Neural progenitor cell (in vitro differentiated cells): Measurements from ENCODE around the gene ARHGAP45. TPM values are rescaled to one million over a fixed set of nuclear protein-coding genes. Genes with fewer than 3 reads are reported as not detected.

ENCODE experiments used
- DNase-seq: peaks from one replicate; pipeline ENCODE4 v3.0.0-alpha.2; 2016; ENCODE audit warnings: low spot score
- H2AFZ ChIP-seq: fragments of 200-600 bp; sonication (generic); replicated peaks from 2 replicates; pipeline ENCODE4 v1.6.1; 2016; ENCODE audit warnings: antibody characterized with exemption
- H3F3A ChIP-seq: fragments of 200-600 bp; sonication (generic); 2 replicates; pipeline ENCODE4 v1.6.1; 2016; ENCODE audit warnings: antibody characterized with exemption, low read depth
- H3K27ac ChIP-seq: fragments of 200-600 bp; sonication (generic); 2 replicates; pipeline ENCODE4 v1.5.1; 2016; ENCODE audit warnings: mild to moderate bottlenecking
- H3K27me3 ChIP-seq: fragments of 200-600 bp; sonication (generic); 2 replicates; pipeline ENCODE4 v1.6.1; 2016; ENCODE audit warnings: mild to moderate bottlenecking, moderate library complexity
- H3K36me3 ChIP-seq: fragments of 200-600 bp; sonication (generic); 2 replicates; pipeline ENCODE4 v1.5.1; 2016
- H3K4me1 ChIP-seq: fragments of 200-600 bp; sonication (generic); 2 replicates; pipeline ENCODE4 v1.6.1; 2016; ENCODE audit warnings: mixed run types
- H3K4me2 ChIP-seq: fragments of 200-600 bp; sonication (generic); 2 replicates; pipeline ENCODE4 v1.6.1; 2016
- H3K4me3 ChIP-seq: fragments of 200-600 bp; sonication (generic); 2 replicates; pipeline ENCODE4 v1.5.1; 2016
- H3K79me2 ChIP-seq: fragments of 200-600 bp; sonication (generic); 2 replicates; pipeline ENCODE4 v1.6.1; 2016; ENCODE audit warnings: low read depth
- H3K9ac ChIP-seq: fragments of 200-600 bp; sonication (generic); 2 replicates; pipeline ENCODE4 v1.6.1; 2016
- H3K9me3 ChIP-seq: fragments of 200-600 bp; sonication (generic); 2 replicates; pipeline ENCODE4 v1.5.1; 2016; ENCODE audit warnings: low read depth
- H4K20me1 ChIP-seq: fragments of 200-600 bp; sonication (generic); 2 replicates; pipeline ENCODE4 v1.6.1; 2016; ENCODE audit warnings: low read depth
- H3K27ac Mint-ChIP-seq: 3 replicates; pipeline ENCODE4 v1.8.0; 2021; ENCODE audit warnings: mixed read lengths
- H3K27me3 Mint-ChIP-seq: 2 replicates; pipeline ENCODE4 v1.8.0; 2022; ENCODE audit warnings: low read depth, mild to moderate bottlenecking, inconsistent platforms, moderate library complexity, mixed read lengths; ENCODE audit not compliant: insufficient read depth
- H3K36me3 Mint-ChIP-seq: 3 replicates; pipeline ENCODE4 v1.8.0; 2021; ENCODE audit warnings: mixed read lengths
- H3K4me1 Mint-ChIP-seq: 3 replicates; pipeline ENCODE4 v1.8.0; 2021; ENCODE audit warnings: mixed read lengths
- H3K4me3 Mint-ChIP-seq: 3 replicates; pipeline ENCODE4 v1.8.0; 2021; ENCODE audit warnings: mild to moderate bottlenecking, moderate library complexity, mixed read lengths
- H3K9me3 Mint-ChIP-seq: 3 replicates; pipeline ENCODE4 v1.8.0; 2020; ENCODE audit warnings: mixed read lengths
- CTCF ChIP-seq: fragments of 200-600 bp; sonication (generic); IDR thresholded peaks from 2 replicates; pipeline ENCODE4 v1.5.1; 2017; ENCODE audit warnings: antibody characterized with exemption, mild to moderate bottlenecking
- EZH2 ChIP-seq: fragments of 200-600 bp; sonication (generic); IDR thresholded peaks from 2 replicates; pipeline ENCODE4 v1.6.1; 2017; ENCODE audit warnings: antibody characterized with exemption, mild to moderate bottlenecking, moderate library complexity
- EZH2phosphoT487 ChIP-seq: fragments of 200-600 bp; sonication (generic); IDR thresholded peaks from 2 replicates; pipeline ENCODE4 v1.6.1; 2017; ENCODE audit warnings: antibody characterized with exemption
- total RNA-seq: library from RNA; depleted of rRNA; stranded (reverse); fragments of >200 nt; gene quantifications from 2 replicates; pipeline ENCODE4 v1.2.3, GENCODE V29; 2015; ENCODE audit warnings: low replicate concordance

Gene ARHGAP45
- total RNA-seq, 1 donor from 2014 or later: 9.6 TPM

- H3K36me3 ChIP-seq: no peaks in the 10 kb centered on the region
- peaks cover 15% of the 10 kb centered on the region for H4K20me1 ChIP-seq
- H3K9me3 ChIP-seq: no peaks in the 10 kb centered on the region
- Mint-ChIP-seq H3K27ac (no peak overlapping the region), H3K9me3 (no peaks in the 10 kb centered on the region), H3K27me3 (peaks cover 7% of the 10 kb centered on the region), H3K36me3 (no peaks in the 10 kb centered on the region), H3K4me3 (no peak overlapping the region), H3K4me1 (peaks cover 17% of the 10 kb centered on the region)
- H3K79me2 ChIP-seq: no peaks in the 10 kb centered on the region
- H3K27me3 ChIP-seq: no peaks in the 10 kb centered on the region
- no peak for TF ChIP-seq EZH2
- TF ChIP-seq CTCF: no peak
- TF ChIP-seq EZH2phosphoT487: no peak
- no peak overlapping the region for H3K27ac ChIP-seq
- DNase-seq: peak; percentile 60
- H3K4me3 ChIP-seq: no peak overlapping the region
- no peak overlapping the region for H2AFZ ChIP-seq
- H3K9ac ChIP-seq: no peak overlapping the region
- peaks cover 10% of the 10 kb centered on the region for H3F3A ChIP-seq
- peaks cover 4% of the 10 kb centered on the region for H3K4me1 ChIP-seq
- no peak overlapping the region for H3K4me2 ChIP-seq
These were observed 21.7 kb upstream of the ARHGAP45 start for GRCh38 chr19:1045247-1045603.

- H3F3A ChIP-seq: peaks cover 7% of the 10 kb centered on the region
- Mint-ChIP-seq H3K27ac (no peak overlapping the region), H3K4me3 (peak overlapping the region; percentile 38), H3K27me3 (peaks cover 4% of the 10 kb centered on the region), H3K9me3 (no peaks in the 10 kb centered on the region), H3K36me3 (no peaks in the 10 kb centered on the region), H3K4me1 (peaks cover 9% of the 10 kb centered on the region)
- H2AFZ ChIP-seq: no peak overlapping the region
- peaks cover 3% of the 10 kb centered on the region for H3K4me1 ChIP-seq
- no peak overlapping the region for H3K27ac ChIP-seq
- H4K20me1 ChIP-seq: peaks cover 8% of the 10 kb centered on the region
- H3K27me3 ChIP-seq: no peaks in the 10 kb centered on the region
- H3K4me3 ChIP-seq: no peak overlapping the region
- no peaks in the 10 kb centered on the region for H3K9me3 ChIP-seq
- no peaks in the 10 kb centered on the region for H3K79me2 ChIP-seq
- H3K4me2 ChIP-seq: no peak overlapping the region
- H3K9ac ChIP-seq: no peak overlapping the region
- no peak for DNase-seq
- H3K36me3 ChIP-seq: no peaks in the 10 kb centered on the region
- TF ChIP-seq EZH2: no peak
- TF ChIP-seq EZH2phosphoT487: no peak
- no peak for TF ChIP-seq CTCF
These were observed 20.8 kb upstream of the ARHGAP45 start for GRCh38 chr19:1046117-1046626.

- no peak overlapping the region for H3K4me3 ChIP-seq
- H3K4me1 Mint-ChIP-seq: peaks cover 10% of the 10 kb centered on the region
- H3K27ac ChIP-seq: no peak overlapping the region
- no peaks in the 10 kb centered on the region for H3K9me3 Mint-ChIP-seq
- peaks cover 3% of the 10 kb centered on the region for H4K20me1 ChIP-seq
- TF ChIP-seq EZH2: no peak
- no peak for TF ChIP-seq EZH2phosphoT487
- TF ChIP-seq CTCF: no peak
- H3K36me3 Mint-ChIP-seq: no peaks in the 10 kb centered on the region
- H3K9me3 ChIP-seq: no peaks in the 10 kb centered on the region
- DNase-seq: no peak
- no peak overlapping the region for H3K4me2 ChIP-seq
- H3K79me2 ChIP-seq: no peaks in the 10 kb centered on the region
- H3K9ac ChIP-seq: no peak overlapping the region
- H3K27me3 Mint-ChIP-seq: peaks cover 7% of the 10 kb centered on the region
- no peaks in the 10 kb centered on the region for H3K27me3 ChIP-seq
- no peaks in the 10 kb centered on the region for H3K4me1 ChIP-seq
- no peak overlapping the region for H3K4me3 Mint-ChIP-seq
- peaks cover 8% of the 10 kb centered on the region for H3F3A ChIP-seq
- H2AFZ ChIP-seq: no peak overlapping the region
- no peaks in the 10 kb centered on the region for H3K36me3 ChIP-seq
- H3K27ac Mint-ChIP-seq: no peak overlapping the region
These were observed 19.9 kb upstream of the ARHGAP45 start for GRCh38 chr19:1046836-1047695.
